CD14-positive monocyte (primary cell): ENCODE results near the gene RPLP1. TPM values are rescaled to one million over a fixed set of nuclear protein-coding genes. Genes with fewer than 3 reads are reported as not detected.

Experiments used
- DNase-seq, 3 donors: peaks; one replicate each; pipeline ENCODE4 v3.0.0-alpha.2; 2011 to 2022
- H2AFZ ChIP-seq: 2 replicates; pipeline ENCODE4 v1.6.0; 2012; ENCODE audit warnings: mild to moderate bottlenecking, low read depth, low read length, inconsistent platforms; ENCODE audit not compliant: insufficient read depth, poor library complexity, severe bottlenecking
- H3K27ac ChIP-seq, 2 donors: 1 replicate in 1 of 2; 2 replicates in 1 of 2; pipeline ENCODE4 v1.5.1; 2012 to 2013; ENCODE audit warnings: low read length in 2 of 2, control low read depth in 1 of 2, inconsistent platforms in 1 of 2, low read depth in 1 of 2, mild to moderate bottlenecking in 1 of 2
- H3K27me3 ChIP-seq, 2 donors: one replicate each; pipeline versions ENCODE4 v1.6.0 to v1.6.1; 2011 to 2013; ENCODE audit warnings: low read length in 2 of 2; ENCODE audit not compliant: control insufficient read depth in 2 of 2, insufficient read depth in 2 of 2
- H3K36me3 ChIP-seq, 2 donors: replicated peaks in 1 of 2; 1 replicate in 1 of 2; 2 replicates in 1 of 2; pipeline versions ENCODE4 v1.5.1 to v1.6.1; 2012 to 2013; ENCODE audit warnings: low read length in 2 of 2, control low read depth in 1 of 2, inconsistent platforms in 1 of 2, mild to moderate bottlenecking in 1 of 2; ENCODE audit not compliant: insufficient read depth in 2 of 2, control insufficient read depth in 1 of 2
- H3K4me1 ChIP-seq, 2 donors: 1 replicate in 1 of 2; 2 replicates in 1 of 2; pipeline versions ENCODE4 v1.5.1 to v1.6.1; 2012 to 2013; ENCODE audit warnings: low read length in 2 of 2, control low read depth in 1 of 2, inconsistent platforms in 1 of 2, mild to moderate bottlenecking in 1 of 2, moderate library complexity in 1 of 2; ENCODE audit not compliant: insufficient read depth in 2 of 2, control insufficient read depth in 1 of 2
- H3K4me2 ChIP-seq: replicated peaks from 2 replicates; pipeline ENCODE3; 2012; ENCODE audit warnings: low read length, moderate library complexity, mild to moderate bottlenecking; ENCODE audit not compliant: poor library complexity, severe bottlenecking; ENCODE audit errors: extremely low read depth
- H3K4me3 ChIP-seq, 3 experiments: fragments of 200-600 bp in 1 of 3; sonication (generic) in 1 of 3; replicated peaks in 1 of 3; 1 replicate in 2 of 3; 2 replicates in 1 of 3; pipeline ENCODE4 v1.5.1; 2011 to 2013; ENCODE audit warnings: low read length in 3 of 3, mild to moderate bottlenecking in 3 of 3, control low read depth in 2 of 3, low read depth in 2 of 3, inconsistent platforms in 1 of 3, moderate library complexity in 1 of 3
- H3K79me2 ChIP-seq: 2 replicates; pipeline ENCODE4 v1.6.0; 2012; ENCODE audit warnings: mild to moderate bottlenecking, control low read depth, inconsistent platforms, low read length, moderate library complexity; ENCODE audit not compliant: insufficient read depth
- H3K9ac ChIP-seq: 2 replicates; pipeline ENCODE4 v1.6.0; 2017; ENCODE audit warnings: low read length, mild to moderate bottlenecking; ENCODE audit not compliant: insufficient read depth, poor library complexity, severe bottlenecking
- H3K9me3 ChIP-seq, 2 donors: replicated peaks in 1 of 2; 1 replicate in 1 of 2; 2 replicates in 1 of 2; pipeline versions ENCODE4 v1.5.1 to v1.6.1; 2012 to 2013; ENCODE audit warnings: low read length in 2 of 2, control low read depth in 1 of 2; ENCODE audit not compliant: control insufficient read depth in 1 of 2, insufficient read depth in 1 of 2
- H4K20me1 ChIP-seq: 2 replicates; pipeline ENCODE4 v1.6.0; 2012; ENCODE audit warnings: mild to moderate bottlenecking, low read length, control low read depth, moderate library complexity; ENCODE audit not compliant: insufficient read depth
- H3K27ac Mint-ChIP-seq, 7 donors: one replicate each; pipeline ENCODE4 v1.8.0; 2020; ENCODE audit warnings: mild to moderate bottlenecking in 7 of 7, mixed read lengths in 7 of 7, moderate library complexity in 6 of 7, inconsistent platforms in 2 of 7
- H3K27me3 Mint-ChIP-seq, 3 donors: one replicate each; pipeline ENCODE4 v1.8.0; 2021 to 2022; ENCODE audit warnings: low read depth in 3 of 3, mild to moderate bottlenecking in 3 of 3, mixed read lengths in 3 of 3, moderate library complexity in 3 of 3, inconsistent platforms in 1 of 3
- H3K36me3 Mint-ChIP-seq, 2 donors: one replicate each; pipeline ENCODE4 v1.8.0; 2020; ENCODE audit warnings: mixed read lengths in 2 of 2, inconsistent platforms in 1 of 2, mild to moderate bottlenecking in 1 of 2
- H3K4me1 Mint-ChIP-seq: one replicate; pipeline ENCODE4 v1.8.0; 2020; ENCODE audit warnings: mild to moderate bottlenecking, mixed read lengths
- H3K4me3 Mint-ChIP-seq, 2 donors: one replicate each; pipeline ENCODE4 v1.8.0; 2020; ENCODE audit warnings: mild to moderate bottlenecking in 2 of 2, mixed read lengths in 2 of 2, moderate library complexity in 1 of 2
- H3K9me3 Mint-ChIP-seq, 7 donors: one replicate each; pipeline ENCODE4 v1.8.0; 2020 to 2022; ENCODE audit warnings: mixed read lengths in 7 of 7, mild to moderate bottlenecking in 6 of 7, moderate library complexity in 6 of 7, inconsistent platforms in 2 of 7
- CTCF ChIP-seq: fragments of 200-600 bp; IDR thresholded peaks from one replicate; pipeline ENCODE4 v1.8.0; 2022; ENCODE audit warnings: antibody characterized with exemption, mild to moderate bottlenecking
- WGBS: methylation state at CpG from one replicate; pipeline ENCODE4 v1.1.5; 2013; ENCODE audit warnings: missing lambda C conversion rate; ENCODE audit not compliant: insufficient coverage; 5-methylcytosine and 5-hydroxymethylcytosine counted together
- intact Hi-C, 2 donors: fragments of 100-400 bp; cut with micrococcal nuclease; formaldehyde crosslinking; loops; one replicate each; pipeline versions ENCODE4 v1.15.0 to v1.15.1; 2023
- polyA plus RNA-seq, 3 donors: library from polyadenylated mRNA; depleted of rRNA in 1 of 3; unstranded in 2 of 3; stranded (reverse) in 1 of 3; fragments of 300-500 nt in 2 of 3; fragments of >200 nt in 1 of 3; fragmentation: Illumina TruSeq in 2 of 3; gene quantifications; 1 replicate in 2 of 3; 2 replicates in 1 of 3; pipeline ENCODE4 v1.2.3, GENCODE V29; 2012 to 2021

The RPLP1 gene
- polyA plus RNA-seq, 3 donors = 1,140 to 1,235 (median 1,177) TPM

- Mint-ChIP-seq H3K27ac (no peak overlapping the region), H3K36me3 (peaks cover 12 to 26% of the 10 kb centered on the region in 2 donors), H3K27me3 (peaks cover 0 to 7% (median 2%) of the 10 kb centered on the region in 3 donors), H3K9me3 (no peaks in the 10 kb centered on the region), H3K4me3 (peak overlapping the region in 1 of 2 donors; percentile 49), H3K4me1 (peaks cover 12% of the 10 kb centered on the region)
- Histone ChIP-seq H3K36me3 (peaks cover 3 to 22% of the 10 kb centered on the region in 2 donors), H3K79me2 (peaks cover 56% of the 10 kb centered on the region), H3K9me3 (no peaks in the 10 kb centered on the region), H3K27ac (no peak overlapping the region), H3K27me3 (no peaks in the 10 kb centered on the region), H3K4me2 (peak overlapping the region; percentile 99), H2AFZ (peak overlapping the region; percentile 98), H4K20me1 (no peaks in the 10 kb centered on the region), H3K9ac (no peak overlapping the region), H3K4me3 (peak overlapping the region in 1 of 3 experiments; percentile 97), H3K4me1 (peaks cover 6 to 14% of the 10 kb centered on the region in 2 donors)
- WGBS = 76% methylated on average over 3 of the region's 3 CpGs
- intact Hi-C loops = loop anchor here in 1 of 2 donors (2.0 kb wide), 1 partner anchor 37 kb away; the partner anchor contains the start of gene RPLP1
- TF ChIP-seq CTCF = no peak
- no peak for DNase-seq
Observed at GRCh38 chr15:69415381-69415780, 37.2 kb upstream of the RPLP1 start.

- Histone ChIP-seq H2AFZ (no peak overlapping the region), H3K4me3 (no peak overlapping the region), H3K36me3 (peaks cover 10 to 43% of the 10 kb centered on the region in 2 donors), H4K20me1 (no peaks in the 10 kb centered on the region), H3K27ac (no peak overlapping the region), H3K79me2 (peaks cover 65% of the 10 kb centered on the region), H3K4me2 (no peak overlapping the region), H3K9me3 (no peaks in the 10 kb centered on the region), H3K9ac (no peak overlapping the region), H3K27me3 (no peaks in the 10 kb centered on the region), H3K4me1 (peaks cover 6 to 14% of the 10 kb centered on the region in 2 donors)
- peaks cover 0 to 7% (median 0%) of the 10 kb centered on the region in 3 donors for H3K27me3 Mint-ChIP-seq
- no peak for DNase-seq
- intact Hi-C loops = no loop called here
- peaks cover 23 to 44% of the 10 kb centered on the region in 2 donors for H3K36me3 Mint-ChIP-seq
- TF ChIP-seq CTCF = no peak
- H3K9me3 Mint-ChIP-seq = no peaks in the 10 kb centered on the region
- peaks cover 12% of the 10 kb centered on the region for H3K4me1 Mint-ChIP-seq
- H3K4me3 Mint-ChIP-seq = no peak overlapping the region
- H3K27ac Mint-ChIP-seq = peak overlapping the region in 1 of 7 donors; percentile 30
Observed at GRCh38 chr15:69417581-69417980, 35.0 kb upstream of the RPLP1 start.
